GM12878 (cell line): ENCODE measurements around the gene ABHD8.

ENCODE experiments used
- EP300 ChIP-seq, 2 experiments: fragments of 150-350 bp in 1 of 2; IDR thresholded peaks; 2 replicates each; pipeline ENCODE4 v1.6.1; 2011 to 2012; ENCODE audit warnings: low read depth in 2 of 2, low read length in 2 of 2, borderline replicate concordance in 1 of 2, improper control_type of control experiment in 1 of 2, inconsistent platforms in 1 of 2; ENCODE audit not compliant: control insufficient read depth in 1 of 2
- FOXK2 ChIP-seq: fragments of 450-650 bp; IDR thresholded peaks from 2 replicates; pipeline ENCODE4 v1.6.1; 2017; ENCODE audit warnings: mild to moderate bottlenecking, moderate library complexity
- MTA3 ChIP-seq: IDR thresholded peaks from 2 replicates; pipeline ENCODE4 v1.6.1; 2012; ENCODE audit warnings: low read length, inconsistent platforms, borderline replicate concordance
- MXI1 ChIP-seq: fragments of 150-350 bp; IDR thresholded peaks from 2 replicates; pipeline ENCODE4 v1.6.1; 2011; ENCODE audit warnings: low read depth, mild to moderate bottlenecking, inconsistent platforms, low read length, improper control_type of control experiment
- POLR2A ChIP-seq: IDR thresholded peaks from 2 replicates; pipeline ENCODE4 v1.6.1; 2011; ENCODE audit warnings: low read depth, mild to moderate bottlenecking, low read length
- TF ChIP-seq, protein P1 (sequence below), 3 experiments: IDR thresholded peaks in 2 of 3; conservative IDR thresholded peaks in 1 of 3; 2 replicates each; pipeline ENCODE4 v1.5.1; 2011; ENCODE audit warnings: low read depth in 3 of 3, low read length in 3 of 3, mild to moderate bottlenecking in 3 of 3, control low read depth in 2 of 3, moderate library complexity in 2 of 3, inconsistent platforms in 1 of 3, mixed read lengths in 1 of 3; ENCODE audit not compliant: control insufficient read depth in 2 of 3, insufficient read depth in 1 of 3; ENCODE audit errors: extremely low read depth in 1 of 3
- TF ChIP-seq, protein P2 (sequence below): IDR thresholded peaks from 2 replicates; pipeline ENCODE4 v1.6.1; 2011; ENCODE audit warnings: mild to moderate bottlenecking, low read depth, low read length, moderate library complexity; ENCODE audit not compliant: insufficient replicate concordance

DNA sequence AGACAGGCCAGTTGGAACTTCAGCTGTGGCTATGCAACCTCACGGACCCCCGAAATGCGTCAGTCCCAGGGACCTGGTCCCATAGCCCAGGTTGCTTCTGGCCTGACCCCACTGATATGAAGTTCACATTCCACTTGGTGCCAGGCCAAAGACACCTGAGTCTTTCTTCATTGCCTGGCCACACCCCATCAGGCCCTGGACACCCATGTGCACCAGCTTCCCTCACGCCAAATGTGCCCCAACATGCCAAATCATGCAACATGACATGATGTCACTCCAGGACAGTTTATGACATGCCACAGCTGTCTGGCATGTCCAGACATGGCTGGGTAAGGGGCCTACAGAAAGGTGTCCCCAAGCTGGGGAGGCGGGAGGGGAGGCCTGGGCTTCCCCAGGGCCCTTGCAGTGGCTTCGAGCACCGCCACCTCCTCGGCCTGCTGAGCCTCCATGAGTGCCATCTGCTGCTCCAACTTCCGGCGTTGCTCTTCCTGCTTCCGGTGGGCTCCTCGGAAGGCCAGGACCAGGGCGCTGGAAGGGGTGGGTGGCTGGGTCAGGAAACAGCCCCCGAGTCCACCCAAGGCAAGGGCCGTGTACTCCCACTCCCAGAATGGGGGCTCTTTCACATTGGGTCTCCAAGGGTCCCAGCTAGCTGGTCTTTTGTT lies 53.2 kb downstream of the ABHD8 start:
- TF ChIP-seq, protein P1, sequence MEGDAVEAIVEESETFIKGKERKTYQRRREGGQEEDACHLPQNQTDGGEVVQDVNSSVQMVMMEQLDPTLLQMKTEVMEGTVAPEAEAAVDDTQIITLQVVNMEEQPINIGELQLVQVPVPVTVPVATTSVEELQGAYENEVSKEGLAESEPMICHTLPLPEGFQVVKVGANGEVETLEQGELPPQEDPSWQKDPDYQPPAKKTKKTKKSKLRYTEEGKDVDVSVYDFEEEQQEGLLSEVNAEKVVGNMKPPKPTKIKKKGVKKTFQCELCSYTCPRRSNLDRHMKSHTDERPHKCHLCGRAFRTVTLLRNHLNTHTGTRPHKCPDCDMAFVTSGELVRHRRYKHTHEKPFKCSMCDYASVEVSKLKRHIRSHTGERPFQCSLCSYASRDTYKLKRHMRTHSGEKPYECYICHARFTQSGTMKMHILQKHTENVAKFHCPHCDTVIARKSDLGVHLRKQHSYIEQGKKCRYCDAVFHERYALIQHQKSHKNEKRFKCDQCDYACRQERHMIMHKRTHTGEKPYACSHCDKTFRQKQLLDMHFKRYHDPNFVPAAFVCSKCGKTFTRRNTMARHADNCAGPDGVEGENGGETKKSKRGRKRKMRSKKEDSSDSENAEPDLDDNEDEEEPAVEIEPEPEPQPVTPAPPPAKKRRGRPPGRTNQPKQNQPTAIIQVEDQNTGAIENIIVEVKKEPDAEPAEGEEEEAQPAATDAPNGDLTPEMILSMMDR (IDR thresholded peaks at IDR 0.05 in 2 of 3, conservative IDR thresholded peaks at IDR 0.05 in 1 of 3; ENCODE audit: control insufficient read depth in 2 of 3, extremely low read depth in 1 of 3, insufficient read depth in 1 of 3, low read depth in 3 of 3, low read length in 3 of 3), result no peak
- TF ChIP-seq, protein P2, sequence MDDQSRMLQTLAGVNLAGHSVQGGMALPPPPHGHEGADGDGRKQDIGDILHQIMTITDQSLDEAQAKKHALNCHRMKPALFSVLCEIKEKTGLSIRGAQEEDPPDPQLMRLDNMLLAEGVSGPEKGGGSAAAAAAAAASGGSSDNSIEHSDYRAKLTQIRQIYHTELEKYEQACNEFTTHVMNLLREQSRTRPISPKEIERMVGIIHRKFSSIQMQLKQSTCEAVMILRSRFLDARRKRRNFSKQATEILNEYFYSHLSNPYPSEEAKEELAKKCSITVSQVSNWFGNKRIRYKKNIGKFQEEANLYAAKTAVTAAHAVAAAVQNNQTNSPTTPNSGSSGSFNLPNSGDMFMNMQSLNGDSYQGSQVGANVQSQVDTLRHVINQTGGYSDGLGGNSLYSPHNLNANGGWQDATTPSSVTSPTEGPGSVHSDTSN, result no peak
- TF ChIP-seq FOXK2 (no peak), POLR2A (no peak), MXI1 (no peak), MTA3 (no peak), EP300 (IDR thresholded peaks at IDR 0.05; ENCODE audit: borderline replicate concordance in 1 of 2, control insufficient read depth in 1 of 2, low read depth in 2 of 2, low read length in 2 of 2) (no peak)
